Skeletal muscle tissue (tissue), 4 donors: ENCODE data around the gene SMIM32. TPM values are rescaled to one million over a fixed set of nuclear protein-coding genes. Genes with fewer than 3 reads are reported as not detected.

Experiments used
- H3K27ac ChIP-seq: one replicate; pipeline ENCODE4 v1.7.0; 2013; ENCODE audit warnings: mild to moderate bottlenecking, low read depth, low read length, inconsistent platforms
- H3K27me3 ChIP-seq, 3 donors: one replicate each; pipeline ENCODE4 v1.7.0; 2013; ENCODE audit warnings: low read length in 3 of 3; ENCODE audit not compliant: control insufficient read depth in 3 of 3, insufficient read depth in 3 of 3
- H3K36me3 ChIP-seq, 3 donors: one replicate each; pipeline ENCODE4 v1.7.0; 2013; ENCODE audit warnings: low read length in 3 of 3; ENCODE audit not compliant: control insufficient read depth in 3 of 3, insufficient read depth in 3 of 3
- H3K4me1 ChIP-seq, 3 donors: one replicate each; pipeline ENCODE4 v1.7.0; 2013; ENCODE audit warnings: low read length in 3 of 3, mild to moderate bottlenecking in 3 of 3; ENCODE audit not compliant: control insufficient read depth in 3 of 3, insufficient read depth in 3 of 3
- H3K4me3 ChIP-seq, 3 donors: one replicate each; pipeline ENCODE4 v1.7.0; 2013; ENCODE audit warnings: low read length in 3 of 3
- H3K9ac ChIP-seq, 3 donors: one replicate each; pipeline ENCODE4 v1.7.0; 2013; ENCODE audit warnings: low read length in 3 of 3, mild to moderate bottlenecking in 3 of 3, moderate library complexity in 2 of 3, low read depth in 1 of 3
- H3K9me3 ChIP-seq, 3 donors: one replicate each; pipeline ENCODE4 v1.7.0; 2013; ENCODE audit warnings: low read length in 3 of 3; ENCODE audit not compliant: control insufficient read depth in 3 of 3
- total RNA-seq: library from RNA; depleted of rRNA; stranded (reverse); fragments of >200 nt; gene quantifications from one replicate; pipeline ENCODE4 v1.2.3, GENCODE V29; 2014
- donor health status: Osteomylitis.

The SMIM32 gene
- total RNA-seq, 1 donor from 2014 or later = under 0.01 TPM

DNA sequence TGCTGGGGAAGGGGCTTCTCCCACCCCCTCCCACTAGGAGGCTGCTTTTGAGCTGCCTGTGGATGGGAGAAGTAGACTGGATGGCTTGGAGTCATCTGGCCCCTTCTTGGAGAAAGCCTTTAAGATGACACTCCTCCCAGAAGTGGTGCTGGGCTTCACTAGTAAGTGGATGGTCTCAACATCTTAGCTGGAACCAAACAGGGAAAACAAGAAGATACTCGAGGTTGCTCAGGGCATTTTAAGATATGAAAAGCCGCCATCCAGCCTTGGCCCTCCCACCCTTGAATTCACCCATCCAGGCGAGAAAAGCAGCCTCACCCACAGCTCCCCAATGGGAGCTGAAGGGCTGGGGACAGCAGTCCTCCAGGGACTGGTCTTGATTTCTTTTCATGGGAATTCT, 7.8 kb upstream of the SMIM32 start:
- H3K4me3 ChIP-seq = no peak overlapping the region
- H3K9me3 ChIP-seq = no peaks in the 10 kb centered on the region
- H3K36me3 ChIP-seq = no peaks in the 10 kb centered on the region
- H3K27me3 ChIP-seq = peaks cover 0 to 7% (median 3%) of the 10 kb centered on the region in 3 donors
- no peak overlapping the region for H3K9ac ChIP-seq
- peaks cover 0 to 18% (median 10%) of the 10 kb centered on the region in 3 donors for H3K4me1 ChIP-seq
- no peak overlapping the region for H3K27ac ChIP-seq

GRCh38 chr5:136200130-136200529, 7.2 kb upstream of the SMIM32 start:
- no peak overlapping the region for H3K9ac ChIP-seq

GRCh38 chr5:136199408-136199807, 6.4 kb upstream of the SMIM32 start:
- no peaks in the 10 kb centered on the region for H3K9me3 ChIP-seq
- H3K36me3 ChIP-seq = no peaks in the 10 kb centered on the region
- H3K4me3 ChIP-seq = no peak overlapping the region
- H3K27ac ChIP-seq = no peak overlapping the region
- H3K4me1 ChIP-seq = peaks cover 0 to 26% (median 17%) of the 10 kb centered on the region in 3 donors
- no peak overlapping the region for H3K9ac ChIP-seq
- peaks cover 0 to 7% (median 3%) of the 10 kb centered on the region in 3 donors for H3K27me3 ChIP-seq

More at GRCh38 chr5:136200130-136200529, 7.2 kb upstream of the SMIM32 start:
- H3K4me1 ChIP-seq = peaks cover 0 to 24% (median 17%) of the 10 kb centered on the region in 3 donors
- H3K27me3 ChIP-seq = peaks cover 0 to 7% (median 3%) of the 10 kb centered on the region in 3 donors
- H3K9me3 ChIP-seq = no peaks in the 10 kb centered on the region
- no peak overlapping the region for H3K4me3 ChIP-seq
- no peaks in the 10 kb centered on the region for H3K36me3 ChIP-seq
- no peak overlapping the region for H3K27ac ChIP-seq

DNA sequence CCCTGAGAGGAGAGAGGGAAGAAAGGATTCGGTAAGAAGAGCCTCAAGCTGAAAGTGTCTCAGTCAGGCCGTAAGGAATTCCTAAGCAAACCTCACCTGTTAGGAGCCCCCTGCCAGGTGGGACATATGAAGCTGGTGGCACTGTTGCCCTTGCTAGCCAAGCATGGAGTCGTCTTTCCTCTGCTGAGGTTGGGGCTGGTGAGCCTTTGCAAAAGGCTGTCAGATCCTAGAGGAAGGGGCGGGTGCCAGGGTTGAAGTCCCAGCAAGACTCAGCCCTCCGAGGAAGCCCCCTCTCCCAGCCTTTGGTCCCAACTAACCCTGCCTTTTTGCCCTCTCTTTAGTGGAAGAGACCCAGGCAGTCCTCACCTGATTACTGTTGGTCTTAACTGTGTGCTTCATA, 5.5 kb upstream of the SMIM32 start:
- Histone ChIP-seq H3K9ac (no peak overlapping the region), H3K4me1 (peaks cover 0 to 32% (median 17%) of the 10 kb centered on the region in 3 donors), H3K27me3 (peaks cover 0 to 7% (median 3%) of the 10 kb centered on the region in 3 donors), H3K9me3 (no peaks in the 10 kb centered on the region), H3K36me3 (no peaks in the 10 kb centered on the region), H3K4me3 (no peak overlapping the region), H3K27ac (no peak overlapping the region)

DNA sequence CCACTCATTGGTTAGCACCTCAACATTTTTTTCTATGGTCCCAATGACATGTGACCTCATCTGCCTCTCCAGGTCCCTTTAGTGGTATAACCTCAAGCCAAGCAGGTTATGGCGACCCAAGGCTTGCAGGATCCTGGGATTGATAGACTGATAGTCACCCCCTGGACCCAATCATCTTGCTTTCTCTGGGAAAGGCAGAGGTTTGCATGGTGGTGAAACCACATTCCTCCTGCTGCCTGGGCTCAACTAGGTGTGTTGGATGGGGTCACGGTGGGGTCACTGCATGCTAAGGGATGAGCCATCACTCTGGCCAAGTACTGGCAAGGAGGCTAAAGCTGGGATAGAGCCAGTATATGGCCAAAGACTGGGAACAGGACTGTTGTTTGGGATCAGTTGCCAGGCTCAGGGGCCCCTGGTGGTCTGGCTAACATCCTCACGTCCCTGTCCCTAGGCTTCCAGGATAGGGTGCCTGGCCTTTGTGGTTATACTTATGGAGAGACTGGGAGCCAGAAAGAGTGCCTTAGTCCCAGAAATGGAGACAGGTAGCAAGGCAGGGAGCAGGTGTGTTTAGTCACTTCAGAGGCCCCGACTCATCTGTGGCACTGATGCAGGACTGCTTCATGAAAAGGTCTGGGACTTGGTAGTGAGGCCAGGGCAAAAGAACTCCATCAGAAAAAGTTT, 4.6 kb upstream of the SMIM32 start:
- no peaks in the 10 kb centered on the region for H3K9me3 ChIP-seq
- no peak overlapping the region for H3K27ac ChIP-seq
- H3K4me1 ChIP-seq = peaks cover 0 to 36% (median 17%) of the 10 kb centered on the region in 3 donors
- H3K9ac ChIP-seq = no peak overlapping the region
- no peaks in the 10 kb centered on the region for H3K36me3 ChIP-seq
- H3K4me3 ChIP-seq = no peak overlapping the region
- H3K27me3 ChIP-seq = peaks cover 0 to 7% (median 3%) of the 10 kb centered on the region in 3 donors

- Histone ChIP-seq H3K9ac (peak overlapping the region in 1 of 3 donors; percentile 66), H3K4me1 (peaks cover 9 to 48% (median 31%) of the 10 kb centered on the region in 3 donors), H3K27ac (peak overlapping the region; percentile 23), H3K9me3 (no peaks in the 10 kb centered on the region), H3K27me3 (peaks cover 0 to 17% (median 14%) of the 10 kb centered on the region in 3 donors), H3K4me3 (peak overlapping the region in 1 of 3 donors; percentile 9), H3K36me3 (no peaks in the 10 kb centered on the region)
Observed at GRCh38 chr5:136195971-136196820, 3.2 kb upstream of the SMIM32 start.

DNA sequence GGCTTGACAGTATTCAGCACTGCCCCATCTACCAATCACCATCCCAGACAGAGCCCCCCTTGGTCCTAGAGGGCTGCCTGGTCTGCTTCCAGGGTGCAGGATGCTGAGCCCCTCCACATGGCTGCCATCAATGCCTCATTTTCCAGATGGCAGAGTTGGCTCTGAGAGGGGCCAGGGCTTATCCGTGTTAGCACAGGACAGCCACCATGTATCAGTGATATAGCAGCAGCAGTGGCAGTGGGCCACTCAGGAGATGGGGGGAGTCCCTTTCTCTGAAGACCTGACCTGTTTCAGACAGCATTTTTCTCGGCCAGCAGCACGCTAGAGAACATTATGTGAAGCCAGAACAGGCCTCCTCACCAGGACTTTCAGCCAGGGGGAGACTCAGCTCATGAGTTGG, 1.6 kb upstream of the SMIM32 start:
- peak overlapping the region in 1 of 3 donors; percentile 33 for H3K9ac ChIP-seq
- no peaks in the 10 kb centered on the region for H3K36me3 ChIP-seq
- no peaks in the 10 kb centered on the region for H3K9me3 ChIP-seq
- H3K4me1 ChIP-seq = peaks cover 9 to 43% (median 31%) of the 10 kb centered on the region in 3 donors
- no peak overlapping the region for H3K27ac ChIP-seq
- H3K27me3 ChIP-seq = peaks cover 0 to 18% (median 18%) of the 10 kb centered on the region in 3 donors
- no peak overlapping the region for H3K4me3 ChIP-seq

DNA sequence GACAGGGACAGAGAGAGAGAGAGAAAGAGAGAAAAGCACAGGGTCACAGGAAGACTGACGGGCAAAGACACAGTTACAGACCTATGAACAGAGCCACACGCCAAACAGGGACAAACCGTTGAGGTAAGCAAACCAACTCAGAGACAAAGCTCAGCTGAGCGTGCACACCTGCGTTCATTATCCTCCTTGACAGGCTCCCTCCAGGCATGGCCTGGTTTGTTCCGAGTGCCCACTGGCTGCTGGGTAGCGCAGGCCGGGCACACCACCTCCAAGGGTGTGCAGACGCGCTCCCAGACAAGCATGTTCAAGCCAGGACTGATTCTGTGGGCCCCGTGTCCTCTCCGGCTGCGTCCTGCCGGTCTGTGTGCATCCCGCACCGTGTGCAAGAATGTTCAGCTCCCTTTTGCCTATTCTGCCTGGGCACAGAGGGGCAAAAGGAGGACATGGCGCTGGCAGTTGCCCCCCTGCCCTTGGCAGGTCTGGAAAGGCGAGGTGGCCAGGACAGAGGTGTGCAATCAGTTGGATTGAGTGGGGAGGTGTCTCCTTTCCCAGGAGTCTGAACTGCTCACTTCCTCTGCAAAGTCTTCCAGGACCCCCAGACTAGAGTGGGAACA, 467 bp upstream of the SMIM32 start:
- H3K36me3 ChIP-seq = peaks cover 0 to 4% (median 1%) of the 10 kb centered on the region in 3 donors
- peak overlapping the region; percentile 50 to 72 (median 69) for H3K4me3 ChIP-seq
- no peaks in the 10 kb centered on the region for H3K9me3 ChIP-seq
- peak overlapping the region in 1 of 3 donors; percentile 82 for H3K9ac ChIP-seq
- peaks cover 9 to 42% (median 31%) of the 10 kb centered on the region in 3 donors for H3K4me1 ChIP-seq
- peaks cover 2 to 18% (median 14%) of the 10 kb centered on the region in 3 donors for H3K27me3 ChIP-seq
- H3K27ac ChIP-seq = no peak overlapping the region

DNA sequence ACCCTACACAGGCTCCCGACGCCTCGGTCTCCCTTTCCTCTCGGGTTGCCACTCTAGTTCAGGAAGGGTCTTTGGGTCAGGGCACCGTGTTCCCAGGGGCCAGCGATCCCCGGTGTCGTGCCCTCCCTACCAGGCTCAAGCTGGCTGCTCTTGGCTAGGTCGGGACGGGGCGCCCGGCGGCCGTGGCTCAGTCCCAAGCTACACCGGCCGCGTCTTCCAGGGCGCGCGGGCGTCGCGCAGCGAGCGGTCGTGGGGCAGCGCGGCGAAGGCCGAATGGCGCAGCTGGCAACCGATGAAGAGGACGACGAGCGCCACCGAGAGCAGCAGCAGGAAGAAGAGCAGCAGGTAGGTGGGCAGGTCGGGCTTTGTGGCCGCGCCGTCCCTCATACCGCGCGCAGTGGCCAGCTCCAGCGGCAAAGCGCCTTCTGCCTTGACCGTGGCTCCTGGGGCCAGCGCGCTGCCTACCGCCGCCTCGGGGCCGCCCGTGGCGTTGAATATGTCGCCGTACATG, 892 bp downstream of the SMIM32 start:
- H3K36me3 ChIP-seq = peaks cover 0 to 17% (median 14%) of the 10 kb centered on the region in 3 donors
- peaks cover 4 to 18% (median 14%) of the 10 kb centered on the region in 3 donors for H3K27me3 ChIP-seq
- peak overlapping the region; percentile 54 to 72 (median 69) for H3K4me3 ChIP-seq
- no peak overlapping the region for H3K27ac ChIP-seq
- H3K9me3 ChIP-seq = no peaks in the 10 kb centered on the region
- peaks cover 9 to 42% (median 31%) of the 10 kb centered on the region in 3 donors for H3K4me1 ChIP-seq
- H3K9ac ChIP-seq = peak overlapping the region in 2 of 3 donors; percentile 53 to 82
